Kidney (tissue), 14 donors: ENCODE measurements around the gene CUL3. TPM values are rescaled to one million over a fixed set of nuclear protein-coding genes. Genes with fewer than 3 reads are reported as not detected.
"Not testable (repeated sequence)": the region's sequence is repeated elsewhere in the genome, so short reads cannot be mapped to it uniquely, and the experiment has no call there.

Source experiments
- DNase-seq, 5 donors: peaks; one replicate each; pipeline ENCODE4 v3.0.0-alpha.2; 2013 to 2020
- FAIRE-seq: peaks from 2 replicates; lab custom pipeline; 2012; peaks lifted over from hg19 to GRCh38; lab: Jason Lieb, UNC
- H3K27ac ChIP-seq, 2 donors: one replicate each; pipeline ENCODE4 v1.7.0; 2013; ENCODE audit warnings: low read depth in 2 of 2, low read length in 2 of 2, inconsistent platforms in 1 of 2
- H3K27me3 ChIP-seq: one replicate; pipeline ENCODE4 v1.7.1; 2013; ENCODE audit warnings: low read length, inconsistent platforms; ENCODE audit not compliant: control insufficient read depth, insufficient read depth
- H3K36me3 ChIP-seq, 3 donors: one replicate each; pipeline versions ENCODE4 v1.7.0 to v1.7.1; 2013; ENCODE audit warnings: low read length in 3 of 3, control low read depth in 1 of 3, inconsistent platforms in 1 of 3; ENCODE audit not compliant: insufficient read depth in 3 of 3, control insufficient read depth in 2 of 3
- H3K4me1 ChIP-seq, 3 donors: one replicate each; pipeline versions ENCODE4 v1.7.0 to v1.7.1; 2013; ENCODE audit warnings: low read length in 3 of 3, inconsistent platforms in 1 of 3, low read depth in 1 of 3; ENCODE audit not compliant: control insufficient read depth in 2 of 3, insufficient read depth in 2 of 3
- H3K4me3 ChIP-seq, 3 donors: one replicate each; pipeline versions ENCODE4 v1.7.0 to v1.8.1; 2013; ENCODE audit warnings: low read length in 3 of 3, control low read depth in 1 of 3, inconsistent platforms in 1 of 3
- H3K9ac ChIP-seq, 3 donors: one replicate each; pipeline versions ENCODE4 v1.7.0 to v1.7.1; 2013; ENCODE audit warnings: low read length in 3 of 3, control low read depth in 1 of 3, inconsistent platforms in 1 of 3
- H3K9me3 ChIP-seq, 3 donors: one replicate each; pipeline versions ENCODE4 v1.7.0 to v1.7.1; 2013; ENCODE audit warnings: low read length in 3 of 3, control low read depth in 1 of 3, inconsistent platforms in 1 of 3; ENCODE audit not compliant: control insufficient read depth in 2 of 3, insufficient read depth in 1 of 3
- intact Hi-C: fragments of 100-400 bp; cut with DNase I; formaldehyde crosslinking; loops from one replicate; pipeline ENCODE4 v1.11.1; 2022
- polyA plus RNA-seq: library from polyadenylated mRNA; stranded (reverse); fragments of 350-450 nt; fragmentation: Illumina TruSeq; extraction: RNeasy Lipid Tissue Mini Kit (QIAGEN cat#74804); gene quantifications from one replicate; pipeline ENCODE4 v1.2.3, GENCODE V29; 2014; ENCODE audit warnings: low read depth, low replicate concordance; ENCODE audit not compliant: insufficient read depth
- total RNA-seq: library from RNA; stranded (reverse); fragmentation: NEBNext Ultra II Directional; extraction: Animal tissue kit (Norgen Biotek cat#: 25700); gene quantifications from one replicate; pipeline ENCODE4 v1.2.1, GENCODE V29; 2021
- TF ChIP-seq, protein P1 (sequence below): IDR thresholded peaks from 3 replicates; pipeline ENCODE4 v1.5.1; 2012; ENCODE audit warnings: mild to moderate bottlenecking, moderate library complexity, borderline replicate concordance; ENCODE audit not compliant: insufficient read depth; ENCODE audit errors: extremely low read depth
- donor health status: control.
- donor health status: control.
- donor health status: control.
- donor health status: control.
- donor health status: control.
- donor health status: DM: yes; HTN: yes; CAD: no.
- donor health status: Normal renal cell carcinoma (clear cell type).

CUL3 gene
- total and polyA plus RNA-seq, 2 donors from 2014 or later: 78.5 to 81.2 TPM

DNA sequence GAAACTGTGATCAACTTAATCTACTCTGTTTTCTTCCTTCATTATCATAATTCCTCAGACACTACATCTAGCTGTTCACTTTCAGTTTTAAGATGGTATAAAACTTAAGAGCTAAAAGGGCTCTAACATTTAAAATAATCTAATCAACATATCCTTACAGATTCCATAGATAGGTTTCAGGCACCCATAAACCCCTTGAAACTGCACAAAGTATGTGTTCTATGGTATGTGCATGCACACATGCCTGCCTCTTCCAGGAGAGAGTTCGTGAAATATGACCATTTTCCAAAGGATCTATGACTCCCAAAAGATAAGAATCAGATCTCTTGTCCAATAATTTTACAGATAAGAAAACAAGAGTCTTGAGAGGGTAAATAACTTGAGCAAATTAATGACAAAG lies 59.4 kb downstream of the CUL3 start:
- FAIRE-seq: no peak
- H3K9ac ChIP-seq: no peak overlapping the region
- H3K27ac ChIP-seq: no peak overlapping the region
- TF ChIP-seq, protein P1, sequence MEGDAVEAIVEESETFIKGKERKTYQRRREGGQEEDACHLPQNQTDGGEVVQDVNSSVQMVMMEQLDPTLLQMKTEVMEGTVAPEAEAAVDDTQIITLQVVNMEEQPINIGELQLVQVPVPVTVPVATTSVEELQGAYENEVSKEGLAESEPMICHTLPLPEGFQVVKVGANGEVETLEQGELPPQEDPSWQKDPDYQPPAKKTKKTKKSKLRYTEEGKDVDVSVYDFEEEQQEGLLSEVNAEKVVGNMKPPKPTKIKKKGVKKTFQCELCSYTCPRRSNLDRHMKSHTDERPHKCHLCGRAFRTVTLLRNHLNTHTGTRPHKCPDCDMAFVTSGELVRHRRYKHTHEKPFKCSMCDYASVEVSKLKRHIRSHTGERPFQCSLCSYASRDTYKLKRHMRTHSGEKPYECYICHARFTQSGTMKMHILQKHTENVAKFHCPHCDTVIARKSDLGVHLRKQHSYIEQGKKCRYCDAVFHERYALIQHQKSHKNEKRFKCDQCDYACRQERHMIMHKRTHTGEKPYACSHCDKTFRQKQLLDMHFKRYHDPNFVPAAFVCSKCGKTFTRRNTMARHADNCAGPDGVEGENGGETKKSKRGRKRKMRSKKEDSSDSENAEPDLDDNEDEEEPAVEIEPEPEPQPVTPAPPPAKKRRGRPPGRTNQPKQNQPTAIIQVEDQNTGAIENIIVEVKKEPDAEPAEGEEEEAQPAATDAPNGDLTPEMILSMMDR: no peak
- no peak overlapping the region for H3K4me3 ChIP-seq
- H3K4me1 ChIP-seq: peaks cover 0 to 19% (median 9%) of the 10 kb centered on the region in 3 donors
- peaks cover 0 to 3% (median 0%) of the 10 kb centered on the region in 3 donors for H3K36me3 ChIP-seq
- no peaks in the 10 kb centered on the region for H3K9me3 ChIP-seq
- no peak for DNase-seq
- intact Hi-C loops: no loop called here
- no peaks in the 10 kb centered on the region for H3K27me3 ChIP-seq

DNA sequence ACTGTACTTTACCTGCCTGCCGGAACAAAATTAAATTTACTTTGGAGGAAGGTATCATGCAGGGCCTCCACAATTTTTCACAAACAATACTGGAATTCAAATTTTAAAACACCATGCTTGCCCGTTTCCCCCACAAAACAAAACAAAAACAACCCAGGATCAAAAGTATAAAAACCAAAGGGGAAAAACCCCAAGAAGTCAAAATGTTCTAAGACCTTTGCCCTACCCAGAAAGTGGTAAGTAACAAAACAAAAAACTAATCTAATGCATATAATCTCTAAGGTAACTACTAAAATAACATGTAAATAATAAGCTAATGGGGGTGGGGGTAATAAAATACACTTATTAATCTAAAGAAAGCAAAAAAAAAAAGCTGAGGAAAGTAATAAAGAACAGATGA lies 60.5 kb downstream of the CUL3 start:
- Histone ChIP-seq H3K9me3 (no peaks in the 10 kb centered on the region), H3K36me3 (peaks cover 0 to 2% (median 0%) of the 10 kb centered on the region in 3 donors), H3K4me1 (peaks cover 0 to 19% (median 9%) of the 10 kb centered on the region in 3 donors), H3K27me3 (no peaks in the 10 kb centered on the region), H3K4me3 (no peak overlapping the region), H3K9ac (peak overlapping the region in 1 of 3 donors; percentile 5), H3K27ac (no peak overlapping the region)
- DNase-seq (no peak), FAIRE-seq (peak; percentile 11)
- TF ChIP-seq, protein P1: no peak
- intact Hi-C loops: no loop called here

DNA sequence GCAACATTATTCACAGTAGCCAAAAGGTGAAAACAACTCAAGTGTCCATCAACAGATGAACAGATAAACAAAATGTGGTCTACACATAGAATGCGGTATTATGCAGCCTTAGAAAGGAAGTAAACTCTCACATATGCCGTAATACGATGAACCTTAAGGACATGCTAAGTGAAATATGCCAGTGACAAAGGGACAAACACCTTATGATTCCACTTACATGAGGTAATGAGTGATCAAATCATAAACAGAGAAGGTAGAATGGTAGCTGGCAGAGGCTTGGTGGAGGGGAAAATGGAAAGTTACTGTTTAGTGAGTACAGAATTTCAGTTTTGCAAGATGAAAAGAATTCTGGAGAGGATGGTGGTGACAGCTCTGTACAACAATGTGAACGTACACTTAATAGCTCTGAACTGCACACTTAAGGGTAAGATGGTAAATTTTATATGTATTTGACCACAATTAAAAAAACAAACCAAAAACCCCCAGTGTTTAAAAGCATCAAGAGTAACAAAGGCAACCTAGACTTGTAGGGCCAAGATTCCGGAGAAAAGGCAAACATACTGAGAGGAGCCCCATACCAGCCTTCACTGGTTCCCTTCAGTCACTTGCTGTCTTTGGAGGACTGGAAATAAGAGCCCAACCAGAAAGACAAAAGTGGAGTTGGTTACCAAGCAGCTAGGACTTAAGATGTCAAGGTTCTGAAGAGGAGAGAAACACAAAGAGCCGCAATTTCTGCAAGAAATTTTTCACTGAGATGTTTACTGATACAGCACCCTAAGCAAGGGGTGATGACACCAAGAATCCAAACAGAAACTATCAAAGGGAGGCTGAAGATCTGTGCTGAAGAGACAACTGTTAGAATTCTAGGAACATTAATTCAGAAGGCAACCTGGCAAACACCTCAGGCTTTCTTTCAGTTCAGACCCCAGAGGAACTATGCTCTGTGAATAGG lies 61.3 kb downstream of the CUL3 start:
- peak overlapping the region in 1 of 3 donors; percentile 5 for H3K9ac ChIP-seq
- no peak overlapping the region for H3K4me3 ChIP-seq
- DNase-seq (no peak), FAIRE-seq (no peak)
- peaks cover 0 to 21% (median 9%) of the 10 kb centered on the region in 3 donors for H3K4me1 ChIP-seq
- H3K27me3 ChIP-seq: no peaks in the 10 kb centered on the region
- no peaks in the 10 kb centered on the region for H3K9me3 ChIP-seq
- TF ChIP-seq, protein P1: no peak
- no peaks in the 10 kb centered on the region for H3K36me3 ChIP-seq
- H3K27ac ChIP-seq: no peak overlapping the region
- intact Hi-C loops: no loop called here

DNA sequence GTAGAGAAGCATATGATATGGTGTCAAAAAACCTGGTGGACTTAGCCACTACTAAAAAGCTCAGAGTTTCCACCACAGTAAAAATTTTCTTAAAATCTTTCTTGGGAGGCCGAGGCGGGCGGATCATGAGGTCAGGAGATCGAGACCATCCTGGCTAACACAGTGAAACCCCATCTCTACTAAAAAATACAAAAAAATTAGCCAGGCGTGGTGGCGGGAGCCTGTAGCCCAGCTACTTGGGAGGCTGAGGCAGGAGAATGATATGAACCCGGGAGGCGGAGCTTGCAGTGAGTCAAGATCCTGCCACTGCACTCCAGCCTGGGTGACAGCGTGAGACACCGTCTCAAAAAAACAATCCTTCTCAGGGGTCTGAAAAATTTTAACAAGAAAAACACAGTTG lies 62.7 kb downstream of the CUL3 start:
- intact Hi-C loops, H3K27me3 ChIP-seq, H3K4me3 ChIP-seq, FAIRE-seq, DNase-seq, H3K9me3 ChIP-seq, H3K36me3 ChIP-seq, H3K9ac ChIP-seq, H3K27ac ChIP-seq: not testable (repeated sequence)
- H3K4me1 ChIP-seq: peaks cover 0 to 25% (median 9%) of the 10 kb centered on the region in 3 donors
